Mammary epithelial cell (primary cell): Measurements from ENCODE around the gene TBC1D16.

Experiments
- CTCF ChIP-seq, 2 donors: IDR thresholded peaks in 1 of 2; conservative IDR thresholded peaks in 1 of 2; 2 replicates each; pipeline ENCODE4 v1.5.1; 2011 to 2012; ENCODE audit warnings: inconsistent platforms in 2 of 2, low read length in 2 of 2, mild to moderate bottlenecking in 2 of 2, control low read depth in 1 of 2, low read depth in 1 of 2; ENCODE audit not compliant: insufficient read depth in 1 of 2; ENCODE audit errors: extremely low read depth in 1 of 2
- EZH2 ChIP-seq: IDR thresholded peaks from 2 replicates; pipeline ENCODE4 v1.6.1; 2012; ENCODE audit warnings: low read length, inconsistent platforms, borderline replicate concordance

DNA sequence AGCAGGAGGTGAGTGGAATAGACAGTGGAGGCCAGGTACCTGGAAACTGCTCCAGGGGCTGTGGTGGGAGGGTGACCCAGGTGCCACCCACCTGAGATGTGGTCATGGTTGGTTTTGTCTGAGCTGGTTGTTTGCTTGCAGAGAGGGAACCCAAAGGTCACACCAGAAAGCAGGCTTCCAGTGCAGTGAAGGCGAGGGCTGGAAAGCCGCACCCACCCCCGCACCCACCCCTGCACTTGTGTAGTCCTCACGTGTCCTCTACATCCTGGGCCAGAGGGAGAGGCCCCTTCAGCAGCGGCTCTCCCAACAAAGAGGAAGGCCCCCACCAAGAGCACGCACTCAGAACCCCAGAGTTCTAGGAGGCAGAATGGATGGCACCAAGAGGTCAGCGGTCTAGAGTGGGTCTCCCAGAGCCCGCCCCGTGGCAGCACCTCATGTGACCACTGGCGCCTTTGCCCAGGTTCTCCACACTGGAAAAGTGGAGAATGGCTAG lies 103.8 kb downstream of the TBC1D16 start:
- no peak for TF ChIP-seq CTCF (conservative IDR thresholded peaks at IDR 0.05 in 1 of 2, IDR thresholded peaks at IDR 0.05 in 1 of 2; ENCODE audit: extremely low read depth in 1 of 2, insufficient read depth in 1 of 2, low read depth in 1 of 2, low read length in 2 of 2)
- no peak for TF ChIP-seq EZH2
